Caco-2 (cell line): ENCODE measurements around the gene LIPK. TPM values are rescaled to one million over a fixed set of nuclear protein-coding genes. Genes with fewer than 3 reads are reported as not detected.

Source experiments
- BruUV-seq: library from RNA; stranded (reverse); fragments of 400-500 nt; replicated peaks from 2 replicates; lab custom pipeline; 2021; lab: Mats Ljungman, UMichigan
- CTCF ChIA-PET: fragments of 300-600 bp; sonication (Branson Sonifier 250); formaldehyde crosslinking; loops from one replicate; lab custom pipeline; 2022; ENCODE audit warnings: antibody characterized with exemption; lab: Charles Lee
- POLR2A ChIA-PET: fragments of 300-600 bp; sonication (Branson Sonifier 250); formaldehyde crosslinking; loops from one replicate; lab custom pipeline; 2022; ENCODE audit warnings: antibody characterized with exemption; lab: Charles Lee
- DNase-seq, 2 experiments: peaks; one replicate each; pipeline versions ENCODE4 v3.0.0 to v3.0.0-alpha.2; 2020 to 2022
- H3K27me3 ChIP-seq: replicated peaks from 2 replicates; pipeline ENCODE4 v1.6.0; 2011; ENCODE audit warnings: low read length; ENCODE audit not compliant: control insufficient read depth, insufficient read depth
- H3K36me3 ChIP-seq: 2 replicates; pipeline ENCODE4 v1.5.1; 2011; ENCODE audit warnings: low read length; ENCODE audit not compliant: control insufficient read depth, insufficient read depth
- H3K4me1 ChIP-seq: fragments of 250-450 bp; sonication (Bioruptor Pico); 2 replicates; pipeline ENCODE4 v1.5.1; 2020; ENCODE audit warnings: mild to moderate bottlenecking
- H3K4me3 ChIP-seq: 2 replicates; pipeline ENCODE4 v1.5.1; 2011; ENCODE audit warnings: low read depth, mild to moderate bottlenecking, control low read depth, low read length
- H3K9me3 ChIP-seq: fragments of 250-450 bp; sonication (Bioruptor Pico); 2 replicates; pipeline ENCODE4 v1.5.1; 2020; ENCODE audit warnings: mild to moderate bottlenecking, moderate library complexity
- H3K27ac Mint-ChIP-seq: one replicate; pipeline ENCODE4 v1.8.0; 2022; ENCODE audit warnings: mixed read lengths; ENCODE audit not compliant: unreplicated experiment
- H3K27me3 Mint-ChIP-seq: one replicate; pipeline ENCODE4 v1.8.0; 2022; ENCODE audit warnings: mixed read lengths; ENCODE audit not compliant: insufficient read depth, unreplicated experiment
- H3K36me3 Mint-ChIP-seq: one replicate; pipeline ENCODE4 v1.8.0; 2022; ENCODE audit warnings: mild to moderate bottlenecking, mixed read lengths; ENCODE audit not compliant: insufficient read depth, unreplicated experiment
- H3K4me1 Mint-ChIP-seq: one replicate; pipeline ENCODE4 v1.8.0; 2022; ENCODE audit warnings: low read depth, mixed read lengths; ENCODE audit not compliant: unreplicated experiment
- H3K4me3 Mint-ChIP-seq: one replicate; pipeline ENCODE4 v1.8.0; 2022; ENCODE audit warnings: mild to moderate bottlenecking, moderate library complexity, mixed read lengths; ENCODE audit not compliant: unreplicated experiment
- H3K9me3 Mint-ChIP-seq: one replicate; pipeline ENCODE4 v1.8.0; 2022; ENCODE audit warnings: mixed read lengths; ENCODE audit not compliant: unreplicated experiment
- CTCF ChIP-seq, 2 experiments: fragments of 200-600 bp in 1 of 2; IDR thresholded peaks; 1 replicate in 1 of 2; 2 replicates in 1 of 2; pipeline versions ENCODE4 v1.5.1 to v1.8.0; 2011 to 2022; ENCODE audit warnings: antibody characterized with exemption in 1 of 2, control low read depth in 1 of 2, inconsistent platforms in 1 of 2, low read depth in 1 of 2, low read length in 1 of 2, mild to moderate bottlenecking in 1 of 2, moderate library complexity in 1 of 2; ENCODE audit not compliant: insufficient read depth in 1 of 2, severe bottlenecking in 1 of 2, unreplicated experiment in 1 of 2
- intact Hi-C: fragments of 100-400 bp; cut with micrococcal nuclease; formaldehyde crosslinking; loops from one replicate; pipeline ENCODE4 v1.10.0; 2022; ENCODE audit not compliant: unreplicated experiment
- total RNA-seq: library from RNA; stranded (reverse); gene quantifications from 2 replicates; pipeline ENCODE4 v1.2.3, GENCODE V29; 2022

LIPK gene
- total RNA-seq, 1 experiment from 2014 or later, result not detected

- intact Hi-C loops, result no loop called here
- Histone ChIP-seq H3K36me3 (no peaks in the 10 kb centered on the region), H3K27me3 (no peaks in the 10 kb centered on the region), H3K4me3 (no peak overlapping the region), H3K9me3 (no peaks in the 10 kb centered on the region), H3K4me1 (no peaks in the 10 kb centered on the region)
- TF ChIP-seq CTCF (IDR thresholded peaks at IDR 0.05; ENCODE audit: insufficient read depth in 1 of 2, low read depth in 1 of 2, low read length in 1 of 2, severe bottlenecking in 1 of 2, unreplicated experiment in 1 of 2), result no peak
- ChIA-PET CTCF (no interaction called here), POLR2A (no interaction called here)
- BruUV-seq, result no TSS peak
- no peak overlapping the region for H3K4me3 Mint-ChIP-seq
- DNase-seq, result no peak
- no peaks in the 10 kb centered on the region for H3K4me1 Mint-ChIP-seq
- H3K36me3 Mint-ChIP-seq, result no peaks in the 10 kb centered on the region
- H3K27ac Mint-ChIP-seq, result no peak overlapping the region
- no peaks in the 10 kb centered on the region for H3K9me3 Mint-ChIP-seq
- peaks cover 3% of the 10 kb centered on the region for H3K27me3 Mint-ChIP-seq
Measured at GRCh38 chr10:88762906-88763305, 56.9 kb downstream of the LIPK start.

- Histone ChIP-seq H3K4me3 (no peak overlapping the region), H3K4me1 (no peaks in the 10 kb centered on the region), H3K27me3 (no peaks in the 10 kb centered on the region), H3K9me3 (no peaks in the 10 kb centered on the region), H3K36me3 (no peaks in the 10 kb centered on the region)
- no peak for TF ChIP-seq CTCF (IDR thresholded peaks at IDR 0.05; ENCODE audit: insufficient read depth in 1 of 2, low read depth in 1 of 2, low read length in 1 of 2, severe bottlenecking in 1 of 2, unreplicated experiment in 1 of 2)
- Mint-ChIP-seq H3K4me1 (no peaks in the 10 kb centered on the region), H3K27ac (no peak overlapping the region), H3K27me3 (peaks cover 3% of the 10 kb centered on the region), H3K9me3 (no peaks in the 10 kb centered on the region), H3K4me3 (no peak overlapping the region), H3K36me3 (no peaks in the 10 kb centered on the region)
- BruUV-seq, result no TSS peak
- ChIA-PET POLR2A (no interaction called here), CTCF (no interaction called here)
- no peak for DNase-seq
- intact Hi-C loops, result no loop called here
Measured at GRCh38 chr10:88763441-88763840, 57.4 kb downstream of the LIPK start.

GRCh38 chr10:88764110-88764509 lies 58.1 kb downstream of the LIPK start:
- CTCF ChIA-PET, result no interaction called here
- peaks cover 3% of the 10 kb centered on the region for H3K27me3 Mint-ChIP-seq
- no peak overlapping the region for H3K27ac Mint-ChIP-seq
- no TSS peak for BruUV-seq
- H3K4me1 Mint-ChIP-seq, result no peaks in the 10 kb centered on the region
- no peaks in the 10 kb centered on the region for H3K9me3 Mint-ChIP-seq
- no peaks in the 10 kb centered on the region for H3K36me3 ChIP-seq
- TF ChIP-seq CTCF (IDR thresholded peaks at IDR 0.05; ENCODE audit: insufficient read depth in 1 of 2, low read depth in 1 of 2, low read length in 1 of 2, severe bottlenecking in 1 of 2, unreplicated experiment in 1 of 2), result no peak
- no peak overlapping the region for H3K4me3 ChIP-seq
- no peaks in the 10 kb centered on the region for H3K27me3 ChIP-seq
- H3K36me3 Mint-ChIP-seq, result no peaks in the 10 kb centered on the region
- no peak for DNase-seq
- H3K9me3 ChIP-seq, result no peaks in the 10 kb centered on the region
- intact Hi-C loops, result no loop called here
- no peak overlapping the region for H3K4me3 Mint-ChIP-seq
- H3K4me1 ChIP-seq, result no peaks in the 10 kb centered on the region
- POLR2A ChIA-PET, result no interaction called here
